Activated naive CD4-positive, alpha-beta T cell treated with Interleukin-2 at 50 U/mL for 16 hours (primary cell): ENCODE measurements around the gene OGA.
"Not testable (repeated sequence)": the region's sequence is repeated elsewhere in the genome, so short reads cannot be mapped to it uniquely, and the experiment has no call there.

Experiments
- DNase-seq: peaks from one replicate; pipeline ENCODE4 v3.0.0-alpha.2; 2020

The OGA gene

DNA sequence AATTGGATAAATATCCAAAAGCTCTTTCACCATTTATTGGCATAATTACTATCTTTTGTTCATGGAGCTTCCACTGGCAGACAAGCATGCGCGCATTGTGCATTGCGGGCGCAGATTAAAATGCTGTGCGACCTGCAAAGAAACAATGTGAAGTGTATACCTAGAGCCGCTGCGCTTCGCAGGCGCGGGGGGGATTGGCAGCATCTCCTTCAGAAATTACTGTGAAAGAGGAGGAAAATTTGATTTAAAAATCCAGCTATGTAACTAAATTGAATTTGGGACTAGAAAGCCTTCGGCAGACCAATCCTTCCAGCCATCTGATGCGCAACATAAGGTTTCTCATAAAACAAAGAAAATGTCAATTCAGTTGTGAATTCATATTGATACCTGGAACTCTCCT, 24.7 kb downstream of the OGA start:
- no peak for DNase-seq

DNA sequence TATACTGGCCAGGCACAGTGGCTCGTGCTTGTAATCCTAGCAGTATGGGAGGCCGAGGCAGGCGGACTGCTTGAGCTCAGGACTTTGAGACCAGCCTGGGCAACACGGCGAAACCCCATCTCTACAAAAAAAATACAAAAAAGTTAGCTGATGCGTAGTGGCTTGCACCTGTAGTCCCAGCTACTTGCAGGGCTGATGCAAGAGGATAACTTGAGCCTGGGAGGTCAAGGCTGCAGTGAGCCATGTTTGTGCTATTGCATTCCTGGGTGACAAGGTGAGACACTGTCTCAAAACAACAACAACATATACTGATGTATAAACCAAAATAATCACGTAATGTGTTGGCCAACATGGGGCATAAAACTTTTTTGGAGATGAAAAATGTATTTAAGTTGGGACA, 28.6 kb downstream of the OGA start:
- DNase-seq = no peak

DNA sequence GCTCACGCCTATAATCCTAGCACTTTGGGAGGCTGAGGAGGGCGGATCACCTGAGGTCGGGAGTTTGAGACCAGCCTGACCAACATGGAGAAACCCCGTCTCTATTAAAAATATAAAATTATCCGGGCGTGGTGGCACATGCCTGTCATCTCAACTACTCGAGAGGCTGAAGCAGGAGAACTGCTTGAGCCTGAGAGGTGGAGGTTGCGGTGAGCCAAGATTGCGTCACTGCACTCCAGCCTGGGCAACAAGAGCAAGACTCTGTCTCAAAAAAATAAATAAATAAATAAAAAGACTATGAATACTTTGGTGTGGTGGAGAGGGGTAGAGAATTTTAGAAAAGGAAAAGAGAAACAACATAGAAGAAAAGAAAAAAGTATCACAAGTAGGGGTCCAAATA, 29.0 kb downstream of the OGA start:
- not testable (repeated sequence) for DNase-seq

DNA sequence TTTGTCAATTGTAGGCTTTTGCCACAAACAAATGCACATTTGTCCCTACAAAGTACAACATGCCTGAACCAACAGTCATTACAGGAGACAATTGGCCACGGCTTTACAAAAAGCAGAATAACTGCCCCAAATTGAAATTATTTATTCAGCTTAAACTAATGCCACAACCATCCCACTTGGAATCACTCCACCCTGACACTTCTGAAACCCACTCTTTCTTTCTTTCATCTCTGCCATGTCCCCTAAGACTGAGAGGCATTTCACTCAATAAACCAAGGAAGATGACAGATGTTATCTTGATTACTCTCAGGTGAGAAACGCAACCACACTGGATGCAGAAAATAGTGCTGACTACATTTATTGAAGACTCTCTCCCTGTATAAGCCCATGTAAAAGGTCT, 32.4 kb downstream of the OGA start:
- DNase-seq = no peak

DNA sequence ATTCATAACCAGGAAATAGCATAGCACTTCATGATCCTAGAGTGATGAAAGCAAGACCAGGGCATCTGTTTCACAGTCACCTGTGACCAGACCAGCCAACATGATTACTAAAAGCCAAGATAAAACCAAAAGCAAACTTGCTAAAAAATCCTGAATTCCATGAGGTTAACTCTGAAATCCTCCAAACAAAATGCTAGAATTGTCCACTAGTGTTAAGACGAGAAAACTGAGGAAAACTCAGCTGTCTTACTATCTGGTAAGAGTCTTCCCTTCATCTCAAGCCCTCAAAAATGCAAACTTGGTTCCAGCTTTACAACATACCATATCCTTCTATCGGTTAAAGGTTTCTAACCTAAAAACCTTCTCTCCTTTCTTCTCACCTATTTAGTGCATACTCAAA, 33.7 kb downstream of the OGA start:
- DNase-seq = no peak

DNA sequence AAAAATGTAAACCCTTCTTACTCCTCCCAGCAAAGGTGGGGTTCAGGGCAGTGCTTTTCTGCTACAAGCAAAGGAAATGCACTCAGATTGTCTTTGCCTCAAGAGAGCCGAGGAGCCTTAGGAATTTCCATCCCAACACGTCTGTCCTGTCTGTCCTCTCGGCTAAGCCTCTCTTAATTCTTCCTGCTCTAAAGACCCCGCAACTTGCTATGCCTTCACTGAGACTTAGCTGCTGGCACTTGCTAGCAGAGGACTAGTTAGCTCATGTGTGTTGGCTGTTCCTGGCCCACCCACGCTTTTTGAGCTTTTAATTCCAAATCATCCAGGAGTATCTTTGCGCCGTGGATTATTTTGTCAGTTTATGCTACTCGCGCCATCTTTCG, 34.5 kb downstream of the OGA start:
- no peak for DNase-seq

DNA sequence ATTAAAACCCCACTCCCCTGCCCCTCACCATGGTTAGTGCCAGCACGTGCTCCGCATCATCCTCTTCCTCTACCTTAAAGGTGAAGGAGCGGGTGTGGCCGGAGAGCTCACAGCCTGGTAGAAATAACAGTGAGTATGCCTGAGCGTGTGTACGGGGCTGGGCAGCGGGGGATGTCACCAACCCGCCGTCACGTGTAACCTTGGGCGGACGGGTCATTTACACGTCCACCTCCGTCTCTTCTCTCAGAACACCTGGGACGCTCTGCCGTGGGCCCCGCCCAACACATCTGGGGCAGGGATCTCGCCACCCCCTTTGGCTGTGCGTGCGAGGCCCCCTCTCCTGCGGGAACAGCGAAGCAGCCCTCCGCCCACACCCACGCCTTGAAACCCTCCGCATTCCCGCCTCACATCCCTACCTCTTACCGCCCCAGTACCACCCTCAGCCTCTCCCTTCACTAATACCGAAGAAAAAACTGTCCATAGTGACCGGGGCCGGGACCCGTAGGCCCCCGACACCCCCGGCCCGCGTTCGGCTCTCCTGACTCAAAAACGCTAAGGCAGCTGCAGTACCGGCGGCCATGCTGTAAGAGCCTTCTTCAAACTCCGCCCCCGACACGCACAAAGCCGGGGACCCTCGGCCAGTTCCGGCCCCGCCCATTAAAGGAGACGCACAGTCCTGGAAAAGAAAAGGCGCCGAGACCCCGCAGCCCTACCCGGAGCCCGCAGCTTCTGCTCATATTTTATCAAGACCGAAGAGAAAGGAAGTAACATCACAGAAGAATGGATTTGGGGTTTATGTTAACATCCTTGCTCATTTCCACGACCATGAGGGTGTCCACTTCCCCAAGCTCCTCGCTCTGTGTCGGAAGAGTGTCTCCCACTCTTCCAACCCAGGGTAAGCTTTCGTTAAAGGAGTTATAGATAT, 35.2 kb downstream of the OGA start, which contains the start of gene NPM3:
Gene NPM3, minus strand, starts transcription at position 636 of the 925 bp plus-strand sequence. Its CDS starts 56 bp downstream, at position 580.
- DNase-seq = peak; percentile 90

DNA sequence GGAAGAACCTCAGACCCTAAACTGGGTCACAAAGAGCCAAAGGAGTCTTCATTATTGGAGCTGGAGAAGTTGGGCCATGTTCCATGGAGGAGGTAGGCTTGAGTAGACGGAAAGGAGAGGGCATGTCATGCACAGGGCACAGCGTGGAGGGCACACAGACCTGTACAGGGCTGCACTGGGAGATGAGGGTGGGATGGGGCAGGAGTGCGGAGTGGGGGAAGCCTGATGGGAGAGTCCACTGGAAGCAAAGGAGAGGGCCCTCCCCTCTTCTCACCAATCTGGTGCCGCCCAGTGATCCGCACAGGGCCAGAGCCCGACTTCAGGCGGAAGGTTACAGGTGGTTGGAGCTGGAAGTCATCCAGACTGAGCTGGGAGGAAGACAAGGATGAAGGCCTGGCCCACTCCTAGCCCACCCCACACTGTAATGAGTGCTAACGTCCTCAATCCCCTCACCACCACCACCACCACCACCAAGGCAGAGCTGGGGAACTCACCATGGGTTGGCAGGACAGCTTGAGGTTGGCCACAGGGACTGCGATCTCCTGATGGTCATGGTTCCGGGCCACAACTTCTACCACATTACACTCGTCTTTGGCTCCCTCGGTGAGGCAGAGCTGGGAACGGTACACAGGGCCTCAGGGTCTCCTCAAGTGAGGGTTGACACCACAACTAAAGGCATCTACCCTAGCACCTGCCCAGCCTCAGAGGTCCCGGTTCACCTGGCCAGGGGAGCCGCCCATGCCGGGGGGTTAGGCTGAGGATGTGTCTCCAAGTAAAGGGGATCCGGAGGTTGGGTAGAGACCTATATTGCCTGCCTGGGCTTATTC, 36.0 kb downstream of the OGA start:
- DNase-seq = peak; percentile 7

DNA sequence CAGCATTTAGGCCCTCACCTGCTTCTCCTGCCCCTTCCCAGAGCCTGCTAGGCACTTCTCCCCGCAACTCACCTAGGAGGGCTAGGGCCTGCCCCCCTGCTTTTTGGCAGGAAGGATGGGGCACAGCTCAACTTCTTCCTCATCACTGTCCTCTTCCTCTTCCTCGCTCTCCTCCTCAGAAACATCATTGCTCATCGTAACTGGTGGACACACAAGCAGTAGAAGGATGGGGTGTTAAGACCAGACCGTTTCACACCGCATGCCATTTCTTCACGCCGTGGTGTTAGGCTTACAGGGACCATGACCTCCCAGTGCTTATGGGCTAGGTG, 36.6 kb downstream of the OGA start:
- no peak for DNase-seq

DNA sequence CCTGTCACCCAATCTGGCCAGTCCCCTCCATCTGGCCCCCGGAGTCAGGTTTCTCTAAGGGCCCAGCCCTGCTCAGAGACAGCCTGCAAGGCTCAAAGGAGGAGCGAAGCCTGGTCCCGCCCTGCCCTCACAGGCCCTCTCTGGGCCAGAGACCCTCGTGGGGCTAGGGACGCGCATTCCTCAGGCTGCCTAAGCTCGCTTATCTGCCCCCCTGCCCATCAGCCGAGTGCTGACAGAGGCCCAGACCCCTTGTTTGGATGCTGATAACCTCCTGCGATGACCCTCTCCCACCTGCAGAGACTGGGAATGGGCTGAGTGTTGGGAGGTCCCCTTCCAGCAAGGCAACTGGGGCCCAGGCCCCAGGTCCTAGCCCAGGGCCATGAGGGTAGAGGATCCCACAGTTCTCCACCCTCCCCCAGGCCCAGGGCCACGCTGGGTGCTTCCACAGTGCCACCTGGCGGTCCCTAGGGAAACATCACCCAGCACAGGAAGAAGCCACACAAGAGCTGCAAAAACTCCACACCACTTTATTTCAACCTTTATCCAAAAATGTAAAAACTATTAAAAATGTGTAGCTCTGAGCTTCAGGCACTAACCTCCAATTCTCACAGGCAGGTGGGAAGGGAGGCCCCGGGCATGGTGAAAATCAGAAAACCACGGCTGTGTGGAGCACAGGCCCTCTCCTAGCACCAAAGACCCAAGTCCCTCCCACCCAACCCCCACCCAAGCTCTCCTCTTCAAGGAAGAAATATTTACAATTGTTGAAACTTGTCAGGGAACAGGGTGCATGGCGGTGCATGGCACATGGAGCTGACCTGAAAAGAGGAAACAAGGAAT, 37.2 kb downstream of the OGA start:
- DNase-seq = peak; percentile 78

DNA sequence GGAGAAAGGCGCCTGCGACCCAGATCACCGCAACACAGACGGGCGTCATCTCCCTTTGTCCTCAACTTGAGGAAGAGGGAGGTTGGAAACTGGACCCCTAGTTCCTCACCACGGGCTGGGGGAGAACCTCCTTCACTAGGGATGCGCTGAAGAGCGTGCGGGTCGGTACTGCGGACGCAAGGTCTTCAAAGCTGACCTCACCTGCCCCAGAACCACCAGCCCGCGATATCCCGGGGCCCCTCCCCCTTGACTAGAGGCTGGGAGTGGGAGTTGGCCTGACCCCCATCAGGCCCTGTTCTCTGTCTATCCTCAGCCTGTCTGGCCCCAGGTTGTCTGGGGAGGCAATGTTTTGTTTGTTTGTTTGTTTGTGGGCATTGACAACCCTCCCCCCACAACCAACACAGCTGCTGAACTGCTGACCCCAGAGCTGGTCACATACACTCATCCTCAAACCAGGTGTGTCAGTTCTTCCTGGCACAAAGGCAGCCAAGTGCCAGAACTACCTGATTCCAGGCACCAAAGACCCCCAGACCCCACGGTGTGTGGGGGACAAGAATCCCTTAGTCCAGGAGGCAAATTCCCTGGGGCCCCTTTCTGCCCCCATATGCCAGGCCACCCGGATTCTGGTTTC, 37.9 kb downstream of the OGA start:
- DNase-seq = no peak

DNA sequence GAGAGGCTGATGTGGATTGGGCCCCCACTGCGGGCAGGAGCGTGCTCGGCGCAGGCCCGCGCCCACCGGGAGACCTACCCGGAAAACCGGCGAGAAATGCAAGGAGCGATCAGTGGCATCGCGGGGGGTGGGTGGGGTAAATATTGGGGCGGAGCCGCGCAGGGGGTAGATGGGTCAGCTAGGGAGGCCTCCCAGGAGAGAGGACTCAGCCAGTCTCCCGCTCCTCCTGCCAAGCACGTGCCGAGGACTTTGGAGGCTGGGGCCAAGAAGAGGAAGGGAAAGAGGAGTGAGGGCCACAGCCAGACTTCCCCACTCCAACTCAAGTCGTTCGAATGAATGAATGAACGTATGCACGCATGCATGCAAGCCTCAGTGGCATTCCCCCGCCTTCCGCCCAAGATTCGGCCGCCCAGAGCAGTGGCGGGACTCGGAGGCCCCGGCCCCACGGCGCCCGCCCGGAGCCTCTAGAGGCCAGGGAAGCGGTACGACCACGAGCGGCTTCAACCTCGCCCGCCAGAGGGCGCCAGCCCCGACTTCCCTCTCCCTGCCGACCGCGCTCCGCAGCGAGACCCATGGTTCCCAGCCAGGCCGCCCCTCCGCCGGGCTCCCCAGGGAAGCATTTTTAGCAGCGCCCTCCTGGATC, 38.6 kb downstream of the OGA start:
- DNase-seq = peak; percentile 87

DNA sequence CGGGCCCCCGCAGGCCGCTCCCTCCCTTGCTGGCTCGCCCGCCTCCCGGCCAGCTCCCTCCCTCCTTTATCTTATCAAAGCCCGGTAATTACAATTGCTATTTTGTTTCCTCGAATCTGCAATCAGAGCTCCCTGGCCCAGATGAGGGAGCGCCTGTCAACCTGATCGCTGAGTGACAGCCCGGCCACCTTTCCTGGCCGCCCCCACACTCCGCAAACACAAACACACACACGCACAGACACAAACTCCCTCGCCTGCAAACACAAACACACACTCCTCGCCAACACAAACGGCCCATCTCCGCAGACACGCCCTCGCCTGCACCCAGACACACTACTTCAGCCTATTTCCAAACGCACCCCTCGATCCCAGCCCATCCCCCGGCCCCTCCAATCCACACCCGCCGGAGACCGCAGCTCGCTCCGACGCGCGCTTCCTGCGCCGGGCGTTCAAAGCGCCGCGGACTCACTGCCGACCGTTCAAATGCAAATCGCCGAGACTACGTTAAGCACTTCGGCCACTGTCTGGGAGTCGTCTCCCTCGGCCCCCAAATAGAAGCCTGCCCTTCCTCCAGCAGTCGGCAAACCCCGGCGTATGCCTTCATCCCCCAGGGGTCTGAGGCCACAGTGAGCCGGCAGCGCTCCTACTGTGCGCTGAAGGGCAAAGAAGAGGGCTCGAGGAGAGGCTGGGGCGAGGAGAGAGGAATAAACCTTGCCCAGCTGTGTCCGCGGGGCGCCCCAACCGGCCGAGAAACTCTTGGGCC, 39.3 kb downstream of the OGA start:
- DNase-seq = peak; percentile 28

DNA sequence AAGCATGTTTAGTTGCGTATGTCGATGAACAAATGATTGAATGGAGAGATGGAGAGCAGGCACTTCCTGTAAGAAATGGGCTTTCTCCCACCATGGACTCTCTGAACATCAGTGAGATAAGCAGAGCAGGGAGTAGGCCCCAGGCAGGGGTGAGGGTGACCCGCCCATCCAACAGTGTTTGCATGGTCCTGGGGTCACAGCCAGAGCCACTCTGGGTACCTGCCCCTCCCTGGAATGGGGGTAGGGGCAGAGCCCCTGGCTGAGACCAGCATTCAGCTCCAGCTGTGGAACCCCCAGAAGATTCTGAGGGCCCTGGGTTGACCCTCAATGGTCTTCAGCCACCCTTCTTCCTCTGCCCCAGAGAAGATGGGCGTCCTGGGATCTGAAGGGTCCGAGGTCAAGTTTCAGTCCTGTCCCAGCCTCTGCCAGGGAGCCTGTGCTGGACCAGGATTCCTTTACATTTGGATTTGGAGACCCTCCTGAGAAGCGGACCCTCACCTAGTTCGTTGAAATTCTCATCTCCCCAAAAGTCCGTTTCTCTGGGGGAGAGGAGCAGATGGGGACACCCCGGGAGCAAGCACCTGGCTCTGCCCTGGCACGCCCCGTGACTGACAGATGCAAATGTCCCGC, 40.0 kb downstream of the OGA start:
- no peak for DNase-seq

DNA sequence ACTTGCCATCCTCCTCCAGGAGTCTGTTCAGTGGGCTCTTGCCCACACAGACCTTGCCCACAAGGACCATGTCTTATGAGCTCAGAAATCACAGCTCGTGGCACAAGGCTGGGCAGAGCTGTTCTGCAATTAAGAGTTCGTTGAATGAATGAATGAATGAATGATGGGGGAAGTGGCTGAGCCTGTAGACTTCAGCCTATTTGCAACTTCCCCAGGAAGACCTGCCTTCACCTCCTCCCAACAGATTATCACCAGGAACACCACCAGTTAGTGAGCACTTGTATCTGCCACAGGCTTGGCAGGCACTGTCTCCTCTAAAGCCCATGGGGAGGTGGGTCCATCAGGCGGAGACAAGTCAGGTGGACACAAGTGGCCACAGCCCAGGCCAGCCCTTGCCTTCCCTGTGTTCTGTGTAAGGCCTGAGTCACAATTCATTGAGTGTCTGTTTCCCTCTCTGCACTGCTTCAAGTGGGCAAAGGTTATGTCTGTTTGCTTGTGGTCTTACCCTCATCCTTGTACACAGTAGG, 40.6 kb downstream of the OGA start:
- DNase-seq = no peak

DNA sequence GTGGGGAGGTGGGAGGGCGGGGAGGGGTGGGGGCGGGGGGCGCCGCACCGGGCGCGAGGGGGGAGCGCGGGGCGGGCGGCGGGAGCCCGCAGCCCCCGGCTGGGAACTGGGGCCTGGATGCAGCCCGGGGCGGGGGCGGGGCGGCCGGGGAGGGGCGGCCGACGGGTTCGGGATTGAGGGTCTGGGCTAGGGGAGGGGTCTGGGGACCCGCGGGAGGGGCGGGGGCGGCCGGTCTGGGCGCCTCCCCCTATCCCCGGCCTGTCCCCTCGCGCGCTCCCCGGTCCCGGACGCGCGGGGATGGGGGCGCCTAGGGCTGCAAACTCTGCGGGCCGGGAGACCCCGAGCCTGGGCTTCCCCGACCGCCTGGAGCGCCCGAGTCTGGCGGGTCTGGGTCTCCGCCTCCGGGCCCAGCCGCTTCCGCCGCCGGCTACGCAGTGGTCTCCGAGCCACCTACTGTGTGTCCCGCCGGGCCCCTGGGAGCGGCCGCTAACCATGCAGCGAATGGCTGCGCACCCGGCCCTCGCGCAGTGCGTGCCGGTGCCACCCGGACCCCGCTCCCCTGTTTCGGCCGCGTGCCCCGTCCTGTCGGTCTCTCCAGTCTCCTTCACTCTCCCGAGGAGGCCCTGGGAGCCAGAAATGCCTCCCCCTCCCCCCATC, 42.0 kb downstream of the OGA start:
- no peak for DNase-seq

DNA sequence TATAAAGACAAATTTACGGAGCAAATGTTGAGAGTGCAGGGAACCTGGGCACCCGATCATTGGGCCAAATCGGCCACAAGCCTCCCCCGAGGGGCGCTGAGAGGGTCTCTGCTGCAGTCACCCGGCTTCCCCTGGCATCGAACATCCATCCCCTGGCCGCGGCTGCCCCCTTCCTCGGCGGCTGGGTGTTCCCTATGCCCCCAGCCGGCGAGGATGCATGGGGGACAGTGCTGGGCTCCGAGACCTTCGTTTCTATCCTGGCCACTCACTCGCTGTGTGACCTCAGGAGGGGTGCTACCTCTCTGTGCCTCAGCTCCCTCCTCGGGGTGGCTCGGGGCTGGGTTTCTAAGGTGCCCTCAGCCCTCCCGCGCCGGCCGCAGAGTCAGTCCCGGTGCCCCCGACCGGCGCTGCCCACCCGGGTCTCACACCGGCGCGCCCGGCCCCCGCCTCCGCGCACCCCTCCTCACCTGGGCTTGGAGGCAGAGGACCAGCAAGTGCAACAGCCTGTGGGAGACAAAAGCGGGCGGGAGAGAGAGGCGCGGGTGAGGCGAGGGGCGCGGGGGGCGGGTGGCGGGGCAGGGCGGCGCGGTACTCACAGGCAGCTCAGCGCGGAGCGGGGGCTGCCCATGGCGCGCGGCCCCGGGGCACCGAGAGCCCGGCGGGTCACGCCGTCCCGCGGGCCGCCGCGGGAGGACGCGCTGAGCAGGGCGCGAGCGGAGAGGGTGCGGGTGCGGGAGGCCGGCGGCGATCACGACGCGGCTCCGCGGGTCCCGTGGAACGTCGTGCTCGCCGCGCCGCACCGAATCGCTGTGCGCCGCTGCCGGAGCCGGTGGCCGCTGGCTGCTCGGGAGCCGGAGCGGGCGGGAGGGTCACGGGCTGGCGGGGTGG, 42.7 kb downstream of the OGA start, which contains the start of gene FGF8:
Gene FGF8, minus strand, starts transcription at position 842 of the 888 bp plus-strand sequence. Its CDS starts 214 bp downstream, at position 628.
- DNase-seq = no peak

DNA sequence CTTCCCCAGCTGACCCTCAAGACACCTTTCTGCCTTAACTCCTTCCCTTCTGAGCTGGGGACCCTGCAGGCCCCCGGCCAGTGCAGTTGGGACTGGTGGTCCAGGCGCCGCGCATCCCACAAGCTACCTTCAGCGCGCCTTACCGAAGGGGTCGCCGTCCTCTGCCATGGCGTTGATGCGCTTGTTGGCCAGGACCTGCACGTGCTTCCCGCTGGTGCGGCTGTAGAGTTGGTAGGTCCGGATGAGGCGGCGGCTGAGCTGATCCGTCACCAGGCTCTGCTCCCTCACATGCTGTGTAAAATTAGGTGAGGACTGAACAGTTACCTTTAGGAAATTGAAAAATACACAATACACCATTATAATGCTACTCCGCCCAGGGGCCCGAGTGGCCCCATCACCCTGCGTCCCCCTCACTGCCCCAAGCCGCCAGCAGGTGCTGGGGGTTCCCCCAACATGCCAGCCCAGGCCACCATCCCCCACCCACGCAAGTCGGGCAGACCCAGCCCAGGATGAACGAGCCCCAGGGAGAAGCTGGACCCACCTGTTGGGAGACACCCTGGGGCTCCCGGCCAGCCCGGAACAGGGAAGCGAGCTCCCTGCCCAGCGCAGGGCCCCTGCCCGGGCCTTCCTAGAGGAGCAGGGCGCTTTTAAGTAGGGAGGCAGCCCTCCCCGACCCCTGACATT, 43.5 kb downstream of the OGA start:
- DNase-seq = no peak
